ENCODE results near the gene TAOK2.

- TF ChIP-seq EZH2 (IDR thresholded peaks at IDR 0.05; ENCODE audit: insufficient read depth, poor library complexity, severe bottlenecking) = no peak
- no peak for TF ChIP-seq EZH2phosphoT487 (IDR thresholded peaks at IDR 0.05; ENCODE audit: insufficient read depth, low read depth)
These were observed 38.2 kb downstream of the TAOK2 start for GRCh38 chr16:30011714-30012504.

Data from GM23248 (cell line).